Measurements from ENCODE around the gene ADGRG3. TPM values are rescaled to one million over a fixed set of nuclear protein-coding genes. Genes with fewer than 3 reads are reported as not detected.

ADGRG3 gene
- total RNA-seq, 1 experiment from 2014 or later = not detected

DNA sequence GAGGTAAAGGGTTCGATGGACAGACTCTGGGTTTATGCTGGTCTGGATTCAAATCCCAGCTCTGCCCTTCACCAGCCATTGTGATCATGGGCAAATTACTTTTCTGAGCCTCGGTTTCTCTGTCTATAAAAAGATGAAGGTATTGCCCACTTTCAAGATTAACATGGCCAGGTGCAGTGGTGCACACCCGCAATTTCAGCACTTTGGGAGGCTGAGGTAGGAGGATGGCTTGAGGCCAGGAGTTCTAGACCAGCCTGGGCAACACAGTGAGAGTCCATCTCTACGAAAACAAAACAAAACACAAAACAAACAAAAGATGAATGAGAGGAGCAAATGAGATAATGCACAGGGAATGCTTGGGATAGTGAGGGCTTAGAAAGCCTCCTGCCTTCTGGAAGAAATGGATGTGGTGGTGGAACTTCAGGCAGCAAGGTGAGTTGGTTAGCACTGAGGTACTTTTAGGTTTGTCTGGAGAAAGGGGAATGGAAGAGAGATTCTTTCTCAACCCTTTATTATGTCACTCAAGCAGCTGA is 8.5 kb downstream of the ADGRG3 start:
- POLR2A ChIA-PET (ENCODE audit: unreplicated experiment) = no interaction called here

DNA sequence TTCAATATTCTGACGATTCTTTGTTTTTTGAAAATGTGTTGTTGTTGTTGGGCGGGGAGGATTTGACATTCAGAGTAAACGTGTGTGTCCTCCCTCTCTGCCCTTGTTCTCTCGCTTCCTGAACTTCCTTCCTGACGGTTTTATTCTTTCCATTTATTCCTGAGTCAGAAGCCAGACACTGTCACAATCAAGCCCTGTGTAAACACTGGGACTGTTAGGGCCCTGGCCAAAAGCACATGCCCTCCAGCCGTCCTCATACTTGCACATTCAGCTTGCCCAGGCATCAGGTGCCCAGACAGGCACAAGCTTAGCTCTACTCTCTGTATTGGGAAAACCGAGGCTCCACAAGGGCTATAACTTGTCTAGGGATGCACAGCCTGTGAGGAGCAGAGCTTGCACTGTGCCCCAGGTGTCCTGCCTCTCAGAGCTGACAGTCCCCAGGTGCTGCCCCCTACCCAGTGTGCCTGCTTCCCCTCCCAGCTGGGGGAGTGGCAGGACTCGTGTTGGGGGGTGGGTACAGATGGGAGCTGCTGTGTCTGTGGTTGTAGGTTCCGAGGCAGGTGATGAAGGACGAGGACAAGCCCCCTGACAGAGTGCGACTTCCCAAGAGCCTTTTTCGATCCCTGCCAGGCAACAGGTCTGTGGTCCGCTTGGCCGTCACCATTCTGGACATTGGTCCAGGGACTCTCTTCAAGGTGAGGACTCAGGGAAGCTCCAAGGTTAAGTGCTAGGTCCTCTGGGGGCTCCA is 9.7 kb downstream of the ADGRG3 start:
- Histone ChIP-seq H3F3A (ENCODE audit: insufficient read depth, low read depth) (peaks cover 15% of the 10 kb centered on the region; the same call in 1 of the 2 replicates), H3K9me3 (ENCODE audit: insufficient read depth, low read depth) (no peaks in the 10 kb centered on the region), H3K4me3 (no peak overlapping the region), H3K9me2 (ENCODE audit: insufficient read depth) (no peaks in the 10 kb centered on the region), H2AFZ (no peak overlapping the region), H3K4me1 (replicated peaks; ENCODE audit: insufficient read depth) (peaks cover 11% of the 10 kb centered on the region), H3K79me2 (ENCODE audit: low read depth) (no peaks in the 10 kb centered on the region), H3K27ac (no peak overlapping the region), H3K27me3 (ENCODE audit: insufficient read depth, low read depth) (no peaks in the 10 kb centered on the region), H4K20me1 (ENCODE audit: insufficient read depth) (no peaks in the 10 kb centered on the region), H3K4me2 (peak overlapping the region; percentile 29), H3K36me3 (ENCODE audit: low read depth) (no peaks in the 10 kb centered on the region)
- CTCF ChIA-PET = no interaction called here
- BruUV-seq (replicated peaks) = no TSS peak
- intact Hi-C loops (cut with micrococcal nuclease; ENCODE audit: unreplicated experiment) = no loop called here
- POLR2A ChIA-PET (ENCODE audit: unreplicated experiment) = no interaction called here
- TF ChIP-seq, protein P1, sequence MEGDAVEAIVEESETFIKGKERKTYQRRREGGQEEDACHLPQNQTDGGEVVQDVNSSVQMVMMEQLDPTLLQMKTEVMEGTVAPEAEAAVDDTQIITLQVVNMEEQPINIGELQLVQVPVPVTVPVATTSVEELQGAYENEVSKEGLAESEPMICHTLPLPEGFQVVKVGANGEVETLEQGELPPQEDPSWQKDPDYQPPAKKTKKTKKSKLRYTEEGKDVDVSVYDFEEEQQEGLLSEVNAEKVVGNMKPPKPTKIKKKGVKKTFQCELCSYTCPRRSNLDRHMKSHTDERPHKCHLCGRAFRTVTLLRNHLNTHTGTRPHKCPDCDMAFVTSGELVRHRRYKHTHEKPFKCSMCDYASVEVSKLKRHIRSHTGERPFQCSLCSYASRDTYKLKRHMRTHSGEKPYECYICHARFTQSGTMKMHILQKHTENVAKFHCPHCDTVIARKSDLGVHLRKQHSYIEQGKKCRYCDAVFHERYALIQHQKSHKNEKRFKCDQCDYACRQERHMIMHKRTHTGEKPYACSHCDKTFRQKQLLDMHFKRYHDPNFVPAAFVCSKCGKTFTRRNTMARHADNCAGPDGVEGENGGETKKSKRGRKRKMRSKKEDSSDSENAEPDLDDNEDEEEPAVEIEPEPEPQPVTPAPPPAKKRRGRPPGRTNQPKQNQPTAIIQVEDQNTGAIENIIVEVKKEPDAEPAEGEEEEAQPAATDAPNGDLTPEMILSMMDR (conservative IDR thresholded peaks at IDR 0.05) = no peak
- no peak for TF ChIP-seq EZH2 (IDR thresholded peaks at IDR 0.05; ENCODE audit: low read depth)
- peak; percentile 33 to 69 for DNase-seq

More for the DNA sequence above, 8.5 kb downstream of the ADGRG3 start:
- Histone ChIP-seq H3K27me3 (ENCODE audit: insufficient read depth, low read depth) (no peaks in the 10 kb centered on the region), H3K4me2 (no peak overlapping the region), H3K79me2 (ENCODE audit: low read depth) (no peaks in the 10 kb centered on the region), H4K20me1 (ENCODE audit: insufficient read depth) (no peaks in the 10 kb centered on the region), H3K27ac (no peak overlapping the region), H3K4me1 (replicated peaks; ENCODE audit: insufficient read depth) (peaks cover 11% of the 10 kb centered on the region), H3K9me2 (ENCODE audit: insufficient read depth) (no peaks in the 10 kb centered on the region), H2AFZ (no peak overlapping the region), H3K9me3 (ENCODE audit: insufficient read depth, low read depth) (no peaks in the 10 kb centered on the region), H3K36me3 (ENCODE audit: low read depth) (no peaks in the 10 kb centered on the region), H3K4me3 (no peak overlapping the region), H3F3A (ENCODE audit: insufficient read depth, low read depth) (peaks cover 15% of the 10 kb centered on the region; the same call in 1 of the 2 replicates)
- DNase-seq = no peak
- intact Hi-C loops (cut with micrococcal nuclease; ENCODE audit: unreplicated experiment) = no loop called here
- no TSS peak for BruUV-seq (replicated peaks)
- TF ChIP-seq, protein P1 (conservative IDR thresholded peaks at IDR 0.05) = no peak
- TF ChIP-seq EZH2 (IDR thresholded peaks at IDR 0.05; ENCODE audit: low read depth) = no peak
- CTCF ChIA-PET = no interaction called here

GRCh38 chr16:57679016-57679415 is 10.9 kb downstream of the ADGRG3 start:
- POLR2A ChIA-PET (ENCODE audit: unreplicated experiment) = interaction anchor here (0.6 kb wide), 1 partner anchor 172 kb away, joined by 3 read pairs; no protein-coding TSS in a partner anchor
- no peak overlapping the region for H3K4me2 ChIP-seq
- H3K4me1 ChIP-seq (replicated peaks; ENCODE audit: insufficient read depth) = peaks cover 11% of the 10 kb centered on the region
- DNase-seq = no peak
- H3K27ac ChIP-seq = no peak overlapping the region
- no peaks in the 10 kb centered on the region for H3K79me2 ChIP-seq (ENCODE audit: low read depth)
- no TSS peak for BruUV-seq (replicated peaks)
- TF ChIP-seq, protein P1 (conservative IDR thresholded peaks at IDR 0.05) = no peak
- TF ChIP-seq EZH2 (IDR thresholded peaks at IDR 0.05; ENCODE audit: low read depth) = no peak
- H2AFZ ChIP-seq = no peak overlapping the region
- no peaks in the 10 kb centered on the region for H3K36me3 ChIP-seq (ENCODE audit: low read depth)
- H3K9me2 ChIP-seq (ENCODE audit: insufficient read depth) = no peaks in the 10 kb centered on the region
- CTCF ChIA-PET = no interaction called here
- intact Hi-C loops (cut with micrococcal nuclease; ENCODE audit: unreplicated experiment) = no loop called here
- peaks cover 15% of the 10 kb centered on the region; the same call in 1 of the 2 replicates for H3F3A ChIP-seq (ENCODE audit: insufficient read depth, low read depth)
- no peaks in the 10 kb centered on the region for H4K20me1 ChIP-seq (ENCODE audit: insufficient read depth)
- H3K9me3 ChIP-seq (ENCODE audit: insufficient read depth, low read depth) = no peaks in the 10 kb centered on the region
- H3K27me3 ChIP-seq (ENCODE audit: insufficient read depth, low read depth) = no peaks in the 10 kb centered on the region
- H3K4me3 ChIP-seq = no peak overlapping the region

All from PC-9 (cell line).